ENCODE results near the gene FTO.

FTO gene

DNA sequence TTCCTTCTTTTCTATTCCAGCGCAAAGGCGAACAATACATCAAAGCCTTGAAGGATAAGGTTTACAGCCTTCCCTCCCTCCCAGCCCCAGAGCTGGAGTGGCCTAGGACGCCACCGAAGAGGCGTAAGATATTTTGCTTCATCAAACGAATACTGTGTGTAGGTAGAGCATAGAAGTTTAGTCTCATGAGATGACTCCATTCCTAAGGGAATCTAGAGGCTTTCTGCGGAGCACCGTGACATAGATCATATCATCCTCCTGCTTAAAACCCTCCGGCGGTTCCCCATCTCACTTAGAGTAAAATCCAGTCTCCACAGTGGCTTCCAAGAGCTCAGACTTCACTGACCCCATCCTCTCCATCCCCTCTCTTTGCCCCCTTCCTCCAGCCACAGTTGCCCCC is 390.7 kb downstream of the FTO start:
- no peak for DNase-seq (ENCODE audit: low spot score)

DNA sequence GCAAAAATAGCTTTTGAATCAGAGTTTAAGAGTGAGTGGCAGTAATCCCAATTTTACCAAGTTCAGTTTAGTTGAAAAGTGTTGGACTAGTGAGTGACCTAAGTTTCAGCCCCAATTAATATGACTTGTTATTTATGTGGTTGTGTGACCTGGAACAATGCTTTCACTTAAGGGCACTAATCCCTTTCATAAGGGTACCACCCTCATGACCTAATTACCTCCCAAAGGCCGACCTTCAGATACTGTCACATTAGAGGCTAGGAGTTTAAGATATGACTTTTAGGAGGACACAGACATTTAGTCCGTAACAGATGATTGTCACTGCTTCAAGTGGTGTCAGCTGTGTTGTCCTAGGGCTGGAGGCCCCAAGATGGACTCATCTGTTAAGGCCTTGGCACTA is 392.7 kb downstream of the FTO start:
- DNase-seq (ENCODE audit: low spot score) = no peak

DNA sequence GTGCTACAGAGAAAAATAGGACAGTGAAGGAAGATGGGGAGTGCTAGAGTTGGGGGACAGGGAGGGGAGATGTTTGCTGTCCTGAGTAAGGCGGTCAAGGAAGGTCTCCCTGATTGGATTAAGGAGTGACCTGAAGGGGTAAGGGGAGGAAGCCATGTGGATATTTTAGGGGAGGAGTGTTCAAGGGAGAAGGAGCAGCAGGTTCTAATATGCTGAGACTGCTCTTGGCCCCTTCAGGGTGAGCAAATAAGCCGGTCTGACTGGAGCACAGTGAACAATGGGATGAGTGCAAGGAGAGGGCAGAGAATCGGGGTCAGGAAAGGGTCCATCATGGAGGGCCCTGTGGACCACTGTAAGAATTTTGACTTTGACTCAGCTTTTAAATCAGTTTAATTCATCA is 393.8 kb downstream of the FTO start:
- no peak for DNase-seq (ENCODE audit: low spot score)

GRCh38 chr16:54098247-54098646 is 394.3 kb downstream of the FTO start:
- DNase-seq (ENCODE audit: low spot score) = no peak

- no peak for DNase-seq (ENCODE audit: low spot score)
These were observed 395.7 kb downstream of the FTO start for GRCh38 chr16:54099627-54100026.

GRCh38 chr16:54102888-54103866 is 399.2 kb downstream of the FTO start:
- DNase-seq (ENCODE audit: low spot score) = no peak

GRCh38 chr16:54106057-54106456 is 402.1 kb downstream of the FTO start:
- DNase-seq (ENCODE audit: low spot score) = no peak

DNA sequence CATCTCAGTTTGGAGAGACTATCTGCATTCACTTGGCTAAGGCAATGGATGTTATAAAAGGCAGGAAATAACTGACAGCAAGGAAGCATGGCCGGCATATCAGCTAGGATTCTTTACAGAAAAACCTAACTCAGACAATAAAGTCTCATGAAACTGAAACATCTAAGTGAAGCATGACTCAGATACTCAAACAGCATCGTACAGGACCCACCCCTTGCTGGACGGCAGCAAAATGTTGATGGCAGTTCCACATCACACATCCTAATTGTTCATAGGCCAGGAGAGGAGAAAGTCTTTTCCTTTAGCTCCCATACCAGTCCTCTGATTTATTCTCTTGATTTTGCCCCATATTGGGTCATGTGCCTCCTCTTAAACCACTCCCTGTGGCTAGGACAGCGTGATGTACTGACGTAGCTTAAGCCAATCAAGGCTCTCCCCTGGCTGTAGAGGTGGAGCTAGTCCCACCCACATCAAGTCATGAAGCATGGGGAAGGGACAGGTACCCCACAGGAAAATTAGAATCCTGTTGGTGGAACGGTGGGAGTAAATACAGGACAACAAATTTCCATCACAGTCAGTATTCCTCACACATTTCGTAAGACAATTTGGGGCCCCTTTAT is 403.7 kb downstream of the FTO start:
- DNase-seq (ENCODE audit: low spot score) = no peak

DNA sequence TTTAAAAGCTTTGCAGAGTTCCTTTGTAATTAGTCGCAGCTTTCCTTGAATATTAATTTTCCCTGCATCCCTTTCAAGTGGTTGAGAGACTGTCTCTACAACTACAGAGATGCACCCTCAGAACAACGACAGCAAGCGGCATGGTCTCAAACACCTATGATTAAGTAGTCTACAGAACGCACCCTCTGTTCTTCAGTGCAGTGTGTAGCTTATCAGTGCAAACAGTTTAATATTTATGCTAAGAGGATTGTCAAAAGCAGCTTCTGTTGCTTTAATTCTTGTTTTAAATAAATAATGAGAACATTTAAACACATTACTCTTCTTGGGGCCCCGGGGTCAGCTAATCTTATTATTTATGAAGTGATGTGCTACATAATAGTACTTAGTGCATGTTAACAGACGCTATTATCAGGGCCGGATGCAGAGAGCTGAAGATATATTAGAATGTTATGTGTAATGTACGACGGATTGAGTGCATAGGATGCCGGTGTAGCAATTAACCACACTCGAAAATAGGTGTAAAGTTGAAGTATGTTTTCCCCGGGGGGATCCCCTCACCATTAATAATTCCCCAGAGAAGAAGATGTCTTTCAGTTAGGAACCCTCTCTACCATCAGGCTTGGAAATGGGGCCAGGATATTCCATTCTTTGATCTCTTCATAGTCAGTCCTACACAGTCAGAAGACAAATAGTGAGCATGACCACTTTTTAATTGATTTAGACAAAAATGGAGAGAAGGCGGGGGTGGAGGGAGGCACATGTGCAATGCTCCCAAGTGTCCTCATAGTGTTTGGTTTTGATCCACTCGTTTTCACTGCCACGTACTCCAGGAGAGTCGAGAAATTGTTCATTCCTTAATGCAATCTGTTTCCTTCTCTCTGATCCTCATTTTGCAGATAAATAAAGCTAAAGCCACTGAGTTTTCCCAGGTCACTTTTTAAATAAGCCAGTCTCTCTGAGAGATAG is 406.3 kb downstream of the FTO start:
- DNase-seq (ENCODE audit: low spot score) = no peak

DNA sequence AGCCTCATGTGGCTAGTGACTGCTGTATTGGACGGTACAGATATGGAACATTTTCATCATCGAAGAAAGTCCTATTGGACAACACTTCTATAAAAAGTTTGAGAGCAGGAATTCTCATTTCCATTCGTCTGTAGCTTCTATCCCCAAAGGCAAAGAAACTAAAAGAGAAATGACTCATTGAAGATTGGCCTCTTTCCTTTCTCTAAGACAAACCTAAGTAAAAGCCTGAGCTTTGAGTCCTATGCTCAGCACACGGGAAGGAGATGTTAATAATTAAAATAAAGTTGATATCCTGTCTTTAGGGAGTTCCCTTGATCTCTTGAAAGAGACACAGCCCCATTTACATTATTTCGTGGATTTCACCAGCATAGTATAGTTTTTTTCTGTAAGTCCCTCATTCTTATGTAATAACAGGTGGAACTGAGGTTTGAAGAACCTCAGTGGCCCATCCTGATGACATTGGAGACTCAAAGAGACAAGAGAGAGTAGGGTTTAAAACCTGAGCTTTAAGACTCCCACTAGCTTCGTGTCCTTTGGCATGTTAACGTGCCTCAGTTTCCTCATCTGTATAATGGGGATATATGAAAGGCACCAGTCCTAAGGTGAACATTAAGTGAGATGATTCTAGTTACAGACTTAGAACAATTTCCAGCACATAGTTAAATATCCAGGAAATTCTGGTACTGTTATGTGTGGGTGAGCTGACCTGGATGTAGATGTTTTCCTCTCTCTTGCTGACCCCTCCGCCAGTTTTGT is 408.7 kb downstream of the FTO start:
- no peak for DNase-seq (ENCODE audit: low spot score)

GRCh38 chr16:54115558-54115957 is 411.6 kb downstream of the FTO start:
- no peak for DNase-seq (ENCODE audit: low spot score)

DNA sequence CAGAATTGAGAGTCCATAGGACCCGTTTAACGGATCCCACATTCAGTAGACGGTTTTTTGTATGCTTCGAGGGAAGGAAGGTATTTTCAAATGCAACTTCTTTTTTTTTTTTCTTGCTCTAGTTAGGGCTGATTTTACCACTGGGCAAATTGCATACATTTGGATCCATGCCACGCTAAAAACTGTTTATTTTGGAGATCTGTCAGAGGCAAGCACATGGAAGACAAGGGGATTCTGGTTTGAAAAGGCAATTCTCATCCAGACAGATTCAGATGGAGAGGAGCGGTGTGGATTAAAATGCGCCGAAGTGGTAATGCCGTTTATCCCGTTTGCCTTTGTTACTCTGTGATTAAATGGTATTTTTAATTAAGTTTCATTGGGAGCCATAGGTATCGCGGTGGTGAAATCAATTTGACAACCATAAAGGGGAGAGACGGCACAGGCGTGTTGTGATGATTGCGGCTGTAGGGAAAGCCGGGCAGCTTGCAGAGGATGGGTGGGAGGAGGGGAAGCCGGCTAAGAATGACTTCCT is 412.2 kb downstream of the FTO start:
- DNase-seq (ENCODE audit: low spot score) = no peak

GRCh38 chr16:54118846-54119245 is 414.9 kb downstream of the FTO start:
- no peak for DNase-seq (ENCODE audit: low spot score)

DNA sequence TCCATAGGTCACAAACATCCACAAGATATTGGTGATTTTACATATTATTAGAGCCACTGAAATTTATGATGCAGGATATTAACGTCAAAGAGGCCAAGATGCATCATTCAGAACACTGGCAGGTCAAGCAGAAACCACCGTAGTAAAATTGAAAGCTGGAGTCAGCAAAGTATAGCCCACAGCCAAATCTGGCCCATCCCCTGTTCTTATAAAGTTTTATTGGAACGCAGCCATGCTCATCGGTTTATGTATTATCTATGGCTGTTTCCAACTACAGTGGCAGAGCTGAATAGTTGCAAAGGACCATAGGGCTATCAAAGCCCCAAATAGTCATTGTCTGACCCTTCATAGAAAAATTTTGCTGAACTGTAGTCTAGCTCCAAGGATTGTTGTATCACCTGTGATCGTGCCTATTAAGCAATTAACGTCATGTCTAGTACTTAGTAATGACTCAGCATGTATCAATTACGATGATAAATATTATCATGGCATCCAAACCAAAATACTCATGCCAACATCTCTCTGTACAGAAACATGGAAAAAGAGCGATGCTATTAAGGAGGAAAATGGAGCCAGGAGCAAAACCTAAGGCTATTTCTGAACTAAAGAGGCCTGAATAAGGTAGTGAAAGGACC is 417.0 kb downstream of the FTO start:
- DNase-seq (ENCODE audit: low spot score) = no peak

DNA sequence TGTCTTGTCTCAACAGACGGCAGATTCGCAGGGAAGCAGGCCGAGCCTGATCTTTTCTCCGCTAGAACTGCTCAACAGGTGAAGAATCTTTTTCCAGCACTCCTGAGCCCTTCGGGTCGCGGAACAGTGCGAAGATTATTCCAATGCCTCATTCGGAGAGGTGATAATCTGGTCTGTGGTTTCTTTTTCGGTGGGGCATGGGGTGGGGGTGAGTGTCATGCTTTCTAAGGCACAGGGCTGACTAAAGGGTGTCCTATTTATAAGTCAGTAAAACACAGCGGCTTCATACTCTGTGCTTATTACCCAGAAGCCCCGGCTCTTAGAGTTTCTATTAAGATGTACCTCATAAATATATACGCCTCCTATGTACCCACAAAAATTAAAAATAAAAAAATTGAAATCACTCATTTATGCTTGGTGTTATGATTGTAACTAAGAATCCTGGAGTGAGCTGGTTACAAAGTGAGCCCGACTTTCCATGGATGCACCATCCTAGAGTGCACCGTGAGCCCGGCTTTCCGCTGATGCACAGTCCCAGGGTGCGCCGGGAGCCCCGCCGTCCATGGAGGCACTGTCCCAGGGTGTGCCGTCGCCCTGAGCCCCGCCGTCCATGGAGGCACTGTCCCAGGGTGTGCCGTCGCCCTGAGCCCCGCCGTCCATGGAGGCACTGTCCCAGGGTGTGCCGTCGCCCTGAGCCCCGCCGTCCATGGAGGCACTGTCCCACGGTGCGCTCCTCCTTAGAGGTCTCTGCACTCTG is 417.8 kb downstream of the FTO start:
- no peak for DNase-seq (ENCODE audit: low spot score)

- DNase-seq (ENCODE audit: low spot score) = no peak
These were observed 419.8 kb downstream of the FTO start for GRCh38 chr16:54123766-54124165.

- DNase-seq (ENCODE audit: low spot score) = no peak
These were observed 422.0 kb downstream of the FTO start for GRCh38 chr16:54125751-54126655.

- DNase-seq (ENCODE audit: low spot score) = no peak
These were observed 423.0 kb downstream of the FTO start for GRCh38 chr16:54126907-54127306.

GRCh38 chr16:54128629-54129234 is 424.8 kb downstream of the FTO start:
- DNase-seq (ENCODE audit: low spot score) = no peak
